Erythroblast (primary cell): Measurements from ENCODE around the gene EGLN3.

Experiments
- GATA1 ChIP-seq: IDR thresholded peaks from 2 replicates; pipeline ENCODE4 v1.6.1; 2011; ENCODE audit warnings: low read depth, mild to moderate bottlenecking, control low read depth, low read length, moderate library complexity
- POLR2A ChIP-seq: IDR thresholded peaks from 2 replicates; pipeline ENCODE4 v1.6.1; 2011; ENCODE audit warnings: mild to moderate bottlenecking, low read length

DNA sequence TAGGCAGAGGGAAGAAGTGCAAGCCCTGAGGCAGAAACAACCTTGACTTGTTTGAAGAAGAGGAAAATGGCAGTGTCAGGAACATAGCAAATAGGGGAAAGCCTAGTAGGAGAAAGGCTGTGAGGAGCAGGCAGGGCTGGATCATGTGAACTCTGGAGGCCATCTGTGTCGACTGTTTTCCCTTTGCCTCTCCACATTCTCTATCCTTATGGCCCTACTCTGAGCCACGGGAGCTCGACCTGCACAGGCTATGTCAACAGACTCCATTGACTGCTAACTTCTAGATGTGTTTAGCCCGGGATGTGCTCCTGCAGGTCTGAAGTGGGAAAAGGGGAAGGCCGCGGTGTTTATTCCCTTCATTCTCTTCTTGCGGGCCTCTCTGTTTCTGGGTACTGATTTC lies 35.2 kb downstream of the EGLN3 start:
- TF ChIP-seq POLR2A: no peak
- TF ChIP-seq GATA1: no peak
